A549 treated with Hydrocortisone at 1 μM for 4 hours (cell line): ENCODE results near the gene PCDHA6. TPM values are rescaled to one million over a fixed set of nuclear protein-coding genes. Genes with fewer than 3 reads are reported as not detected.

Source experiments
- total RNA-seq: library from RNA; stranded (reverse); fragments of 200-300 nt; extraction: Qiagen RNA extraction; gene quantifications from 5 replicates; pipeline ENCODE4 v1.2.3, GENCODE V29; 2022

Gene PCDHA6
- 0.05 to 0.08 TPM (median 0.08 TPM) in 3 of 5 replicates, not detected in the others for total RNA-seq

GRCh38 chr5:140827704-140828361 is at the start of gene PCDHA6:
TSS of gene PCDHA6 (plus strand) at chr5:140827960. CDS start at chr5:140828092, 132 bp downstream.

GRCh38 chr5:140785905-140786686 is 41.7 kb upstream of the PCDHA6 start, which contains the start of gene PCDHA1:
TSS of gene PCDHA1 (plus strand) at chr5:140786140.

GRCh38 chr5:140794595-140795258 is 33.0 kb upstream of the PCDHA6 start, which contains the start of gene PCDHA2:
TSS of gene PCDHA2 (plus strand) at chr5:140794852.

GRCh38 chr5:140800816-140801493 is 26.8 kb upstream of the PCDHA6 start, which contains the start of gene PCDHA3:
TSS of gene PCDHA3 (plus strand) at chr5:140801057.

GRCh38 chr5:140806834-140807775 is 20.7 kb upstream of the PCDHA6 start, which contains the start of gene PCDHA4:
TSS of gene PCDHA4 (plus strand) at chr5:140807068.

GRCh38 chr5:140821375-140822280 is 6.1 kb upstream of the PCDHA6 start, which contains the start of gene PCDHA5:
TSS of gene PCDHA5 (plus strand) at chr5:140821613.

GRCh38 chr5:140833993-140834392 is 6.2 kb downstream of the PCDHA6 start, which contains the start of gene PCDHA7:
TSS of gene PCDHA7 (plus strand) at chr5:140834269. CDS start at chr5:140834384, 115 bp downstream.

GRCh38 chr5:140840978-140841962 is 13.5 kb downstream of the PCDHA6 start, which contains the start of gene PCDHA8:
TSS of gene PCDHA8 (plus strand) at chr5:140841187. CDS start at chr5:140841322, 135 bp downstream.

GRCh38 chr5:140848139-140849102 is 20.7 kb downstream of the PCDHA6 start, which contains the start of gene PCDHA9:
TSS of gene PCDHA9 (plus strand) at chr5:140848382. CDS start at chr5:140848496, 114 bp downstream.

GRCh38 chr5:140855772-140856674 is 28.3 kb downstream of the PCDHA6 start, which contains the start of gene PCDHA10:
TSS of gene PCDHA10 (plus strand) at chr5:140855897. CDS start at chr5:140856049, 152 bp downstream.

GRCh38 chr5:140868721-140869554 is 41.2 kb downstream of the PCDHA6 start, which contains the start of gene PCDHA11:
TSS of gene PCDHA11 (plus strand) at chr5:140868957. CDS start at chr5:140869104, 147 bp downstream.

GRCh38 chr5:140875085-140876065 is 47.6 kb downstream of the PCDHA6 start, which contains the start of gene PCDHA12:
TSS of gene PCDHA12 (plus strand) at chr5:140875308. CDS start at chr5:140875473, 165 bp downstream.

